ENCODE results near the gene FADD.

FADD gene, protein sequence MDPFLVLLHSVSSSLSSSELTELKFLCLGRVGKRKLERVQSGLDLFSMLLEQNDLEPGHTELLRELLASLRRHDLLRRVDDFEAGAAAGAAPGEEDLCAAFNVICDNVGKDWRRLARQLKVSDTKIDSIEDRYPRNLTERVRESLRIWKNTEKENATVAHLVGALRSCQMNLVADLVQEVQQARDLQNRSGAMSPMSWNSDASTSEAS

DNA sequence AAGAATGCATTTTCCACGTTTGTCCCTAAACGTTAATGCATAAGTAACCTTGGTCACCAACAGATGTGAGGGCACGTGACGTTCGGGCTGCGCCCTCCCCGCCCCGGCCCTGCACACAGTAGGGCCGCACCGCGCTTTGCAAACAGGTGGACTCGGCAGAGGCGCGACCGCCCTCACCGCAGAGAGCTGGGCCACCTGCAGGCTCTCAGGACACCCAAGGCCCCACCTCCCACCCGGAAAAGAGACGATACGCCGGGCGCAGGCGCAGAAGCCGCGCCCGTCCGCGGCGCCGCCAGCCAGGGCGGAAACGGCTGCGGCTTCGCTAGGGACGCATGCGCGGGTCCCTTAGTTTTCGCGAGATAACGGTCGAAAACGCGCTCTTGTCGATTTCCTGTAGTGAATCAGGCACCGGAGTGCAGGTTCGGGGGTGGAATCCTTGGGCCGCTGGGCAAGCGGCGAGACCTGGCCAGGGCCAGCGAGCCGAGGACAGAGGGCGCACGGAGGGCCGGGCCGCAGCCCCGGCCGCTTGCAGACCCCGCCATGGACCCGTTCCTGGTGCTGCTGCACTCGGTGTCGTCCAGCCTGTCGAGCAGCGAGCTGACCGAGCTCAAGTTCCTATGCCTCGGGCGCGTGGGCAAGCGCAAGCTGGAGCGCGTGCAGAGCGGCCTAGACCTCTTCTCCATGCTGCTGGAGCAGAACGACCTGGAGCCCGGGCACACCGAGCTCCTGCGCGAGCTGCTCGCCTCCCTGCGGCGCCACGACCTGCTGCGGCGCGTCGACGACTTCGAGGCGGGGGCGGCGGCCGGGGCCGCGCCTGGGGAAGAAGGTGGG, at the start of gene FADD:
TSS of gene FADD (plus strand) at position 377 of the 831 bp plus-strand sequence. CDS start at position 541, 164 bp downstream.
- DNase-seq: peak; percentile 94

DNA sequence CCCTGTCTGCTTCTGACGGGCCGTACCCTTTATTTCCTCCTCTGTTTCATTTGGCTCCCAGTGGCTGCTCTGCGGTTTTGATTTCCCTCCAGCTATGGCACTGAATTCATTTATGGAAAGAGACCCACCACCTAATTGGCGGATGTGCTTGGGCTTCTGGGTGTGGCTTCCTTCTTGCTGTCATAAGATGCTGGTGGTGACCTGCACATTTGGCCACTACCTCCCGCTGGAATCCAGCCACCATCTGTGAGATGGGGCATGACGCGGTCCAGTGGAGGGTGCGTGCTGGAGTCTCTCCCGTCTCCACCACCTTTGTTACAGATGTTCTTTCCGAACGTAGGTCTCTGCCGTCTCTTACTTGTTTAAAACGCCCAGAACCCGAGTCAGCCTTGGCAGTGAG, 47.7 kb upstream of the FADD start:
- DNase-seq: no peak

DNA sequence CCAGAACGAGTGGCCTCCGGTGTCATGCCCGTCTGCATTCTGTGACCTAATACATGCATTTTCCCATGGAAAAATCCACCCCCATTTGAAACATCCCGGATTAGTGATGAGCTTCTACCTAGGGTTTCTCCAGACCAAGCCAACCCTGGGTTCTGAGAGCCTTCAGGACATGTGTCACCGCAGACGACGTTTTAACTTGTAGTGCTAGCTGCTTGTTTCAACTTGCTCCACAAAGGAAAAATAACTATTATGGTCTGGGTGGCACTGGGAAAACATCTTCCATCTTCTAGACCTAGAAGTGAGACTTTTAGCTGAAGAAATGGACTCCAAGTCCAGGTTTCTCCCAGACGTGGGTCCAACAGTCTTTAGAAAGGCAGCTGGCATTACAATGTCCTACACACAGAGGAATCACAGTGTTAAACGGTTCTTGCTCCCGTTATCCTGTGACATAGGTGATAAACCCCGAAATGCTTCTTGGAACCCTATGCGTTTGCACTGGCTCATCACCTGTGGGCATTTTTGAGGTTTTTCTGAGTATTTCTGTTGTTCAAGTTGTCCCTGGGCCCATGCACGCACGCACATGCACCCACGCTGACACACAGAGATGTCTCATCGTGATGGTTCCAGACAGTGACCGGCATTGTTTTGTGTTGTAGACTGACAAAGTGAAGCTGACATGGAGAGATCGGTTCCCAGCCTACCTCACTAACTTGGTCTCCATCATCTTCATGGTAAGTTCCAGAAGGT, 46.6 kb upstream of the FADD start:
- DNase-seq: no peak

DNA sequence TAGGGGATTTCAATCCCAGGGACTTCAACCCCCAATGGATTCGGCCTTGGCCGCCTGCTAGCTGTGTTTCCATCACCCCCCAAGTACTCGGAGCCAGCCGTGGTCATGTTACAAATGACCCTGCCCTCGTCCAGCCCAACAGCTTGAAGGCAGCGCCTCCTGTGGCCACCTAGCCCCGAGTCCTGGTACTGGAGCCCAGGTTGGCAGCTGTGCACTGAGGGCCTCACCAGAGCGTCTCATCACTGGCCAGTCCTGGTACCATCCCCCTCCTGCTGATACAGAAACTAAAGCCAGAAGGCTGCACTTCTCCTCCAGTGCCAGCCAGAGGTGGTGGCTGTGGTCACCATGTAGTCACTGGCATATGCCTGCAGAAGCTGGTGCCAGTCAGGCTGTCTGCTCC, 44.9 kb upstream of the FADD start:
- DNase-seq: no peak

DNA sequence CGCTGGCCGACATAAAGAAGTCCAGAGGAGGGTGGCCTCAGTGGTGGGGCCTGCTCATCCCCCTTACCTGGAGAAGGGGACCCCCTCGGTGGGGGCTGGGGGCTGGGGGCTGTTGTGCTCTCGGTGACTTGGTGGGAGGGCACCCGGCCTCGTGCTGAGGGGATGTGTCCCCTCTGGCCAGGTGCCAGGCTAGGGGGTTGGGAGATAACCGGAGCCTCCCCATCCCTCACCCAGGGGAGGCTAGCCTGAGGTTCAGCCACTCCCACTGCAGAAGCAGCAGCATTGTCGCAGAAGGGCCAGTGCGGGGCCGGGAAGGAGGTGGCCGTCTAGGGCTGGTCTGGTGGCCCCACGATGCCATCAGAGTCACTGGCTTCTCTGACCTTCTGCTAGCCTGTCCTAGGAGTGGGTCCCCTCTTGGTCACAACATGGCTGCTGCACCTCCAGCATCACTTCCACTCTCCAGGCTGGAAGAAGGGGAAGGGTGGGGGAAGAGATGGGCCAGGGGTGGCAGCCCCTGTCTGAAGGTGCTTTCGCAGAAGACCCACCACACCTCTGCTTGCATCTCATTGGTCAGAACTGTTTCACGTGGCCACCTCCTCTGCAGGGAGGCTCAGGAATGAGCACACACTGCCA, 44.2 kb upstream of the FADD start:
- no peak for DNase-seq

DNA sequence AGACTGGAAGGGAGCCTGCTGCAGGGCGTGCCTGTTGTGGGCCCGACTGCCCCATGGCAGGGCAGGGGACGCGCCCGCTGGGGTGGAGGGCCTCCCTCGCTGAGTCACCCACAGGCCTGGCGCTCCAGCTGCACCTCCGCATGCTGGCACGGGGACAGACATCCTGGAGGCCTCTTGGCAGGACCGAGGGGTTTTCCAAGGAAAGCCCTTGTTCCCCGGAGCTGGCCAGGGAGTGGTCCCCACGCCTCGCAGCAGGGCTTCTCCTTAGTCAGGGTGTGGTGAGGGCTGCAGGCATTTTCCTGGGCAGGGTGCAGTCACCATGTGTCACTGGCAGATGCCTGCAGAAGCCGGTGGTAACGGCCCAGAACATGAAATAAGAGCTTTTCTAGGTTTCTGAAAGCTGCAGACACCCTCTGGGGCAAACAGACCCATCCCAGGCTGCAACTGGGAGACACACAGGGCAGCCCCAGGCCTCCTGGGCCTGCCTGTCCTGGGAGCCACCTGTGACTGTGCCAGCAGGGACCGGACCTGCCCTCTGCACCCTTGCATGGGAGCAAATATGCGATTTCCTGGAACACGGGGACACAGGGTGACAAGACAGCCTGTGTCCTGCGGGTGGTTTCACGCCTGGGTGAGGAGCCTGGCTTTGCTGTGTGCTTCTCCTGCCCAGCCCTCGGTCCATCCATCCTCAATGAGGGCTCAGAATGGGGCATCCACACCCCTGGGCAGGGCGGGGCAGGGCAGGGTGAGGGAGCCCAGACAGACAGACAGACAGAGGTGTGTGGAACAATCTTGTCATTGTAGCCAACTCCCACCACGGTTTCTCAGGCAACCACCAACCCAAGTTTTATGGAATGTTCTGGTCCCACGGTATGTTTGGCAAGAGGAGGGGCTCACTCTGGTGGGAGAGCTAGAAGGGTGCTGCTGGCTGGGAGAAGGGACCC, 43.2 kb upstream of the FADD start:
- no peak for DNase-seq

DNA sequence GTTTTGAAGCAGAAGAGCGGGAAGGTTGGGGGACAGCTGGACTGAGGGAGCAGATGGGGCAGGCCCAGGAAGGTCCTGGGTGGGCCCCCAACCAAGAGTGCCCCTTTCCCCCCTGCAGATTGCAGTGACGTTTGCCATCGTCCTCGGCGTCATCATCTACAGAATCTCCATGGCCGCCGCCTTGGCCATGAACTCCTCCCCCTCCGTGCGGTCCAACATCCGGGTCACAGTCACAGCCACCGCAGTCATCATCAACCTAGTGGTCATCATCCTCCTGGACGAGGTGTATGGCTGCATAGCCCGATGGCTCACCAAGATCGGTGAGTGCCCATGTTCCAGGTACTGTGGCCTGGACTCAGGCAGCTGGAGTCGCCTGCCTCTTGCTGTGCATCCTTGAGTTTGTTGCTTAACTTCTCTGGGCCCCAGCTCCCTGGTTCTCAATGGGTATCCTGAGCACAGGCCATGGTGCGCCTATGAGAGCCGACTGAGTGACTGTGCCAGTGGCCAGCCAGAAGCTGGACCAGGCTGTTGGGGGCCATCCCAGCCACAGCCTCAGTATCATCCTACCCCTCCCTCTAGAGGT, 42.0 kb upstream of the FADD start:
- DNase-seq: no peak

DNA sequence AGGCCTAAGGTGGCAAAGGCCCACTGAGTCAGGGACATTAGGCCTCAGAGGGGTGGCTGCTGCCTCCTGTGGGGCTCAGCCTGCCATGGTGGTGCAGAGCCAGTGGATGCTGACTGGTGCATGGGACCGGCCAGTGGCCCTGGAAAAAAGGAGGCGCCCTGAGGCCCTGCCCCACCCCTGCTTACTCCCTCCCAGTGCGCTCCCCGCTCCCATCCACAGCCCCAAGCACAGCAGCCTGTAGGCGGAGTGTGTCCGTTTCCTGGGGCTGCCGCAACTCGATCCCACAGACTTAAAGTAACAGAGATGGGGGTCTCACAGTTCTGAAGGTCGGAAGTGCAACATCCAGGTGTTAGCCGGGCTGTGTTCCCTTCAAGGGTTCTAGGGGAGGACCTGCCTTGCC, 38.4 kb upstream of the FADD start:
- no peak for DNase-seq

DNA sequence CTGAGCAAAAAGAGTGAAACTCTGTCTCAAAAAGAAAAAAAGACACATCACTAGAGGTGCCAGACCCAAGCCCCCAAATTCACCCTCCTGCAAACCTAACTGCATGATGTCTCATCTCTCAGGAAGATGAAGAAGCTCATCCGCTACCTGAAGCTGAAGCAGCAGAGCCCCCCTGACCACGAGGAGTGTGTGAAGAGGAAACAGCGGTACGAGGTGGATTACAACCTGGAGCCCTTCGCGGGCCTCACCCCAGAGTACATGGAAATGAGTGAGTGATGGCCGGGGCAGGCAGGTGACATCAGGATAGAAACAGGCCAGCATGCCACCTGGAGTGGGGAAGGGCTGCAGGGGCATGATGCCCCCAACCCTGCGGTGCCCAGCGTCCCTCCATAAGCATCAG, 36.0 kb upstream of the FADD start:
- no peak for DNase-seq

DNA sequence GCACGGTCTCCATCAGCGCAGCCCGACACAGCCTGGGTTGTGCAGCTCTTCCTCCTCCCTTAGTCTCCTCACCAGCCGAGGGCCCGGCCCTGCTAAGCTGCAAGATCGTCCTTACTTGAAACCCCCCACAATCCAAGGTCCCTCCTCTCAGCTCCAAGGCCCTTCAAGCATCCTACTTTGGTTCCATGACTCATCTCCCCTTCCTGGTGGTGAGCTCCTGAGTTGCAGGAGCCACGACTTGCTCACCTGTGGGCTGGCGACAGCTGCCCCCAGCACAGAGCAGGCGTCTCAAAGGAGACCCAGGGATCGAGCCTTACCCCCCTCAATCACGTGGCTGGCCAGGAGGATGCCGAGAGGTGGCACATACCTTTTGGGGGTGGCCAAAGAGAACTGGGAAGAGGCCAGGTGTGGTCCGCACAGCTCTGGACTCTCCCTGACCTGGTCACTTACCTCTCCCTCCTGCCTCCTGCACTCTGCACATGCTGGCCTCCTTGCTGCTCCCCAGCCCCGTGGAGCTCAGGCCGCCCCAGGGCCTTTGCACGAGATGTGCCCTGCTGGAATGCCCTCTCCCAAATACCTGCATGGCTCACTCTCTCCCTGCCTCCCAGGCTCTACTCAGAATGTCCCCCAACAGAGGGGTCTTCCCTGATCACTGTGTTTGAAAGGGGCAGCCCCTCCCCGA, 35.2 kb upstream of the FADD start:
- no peak for DNase-seq

DNA sequence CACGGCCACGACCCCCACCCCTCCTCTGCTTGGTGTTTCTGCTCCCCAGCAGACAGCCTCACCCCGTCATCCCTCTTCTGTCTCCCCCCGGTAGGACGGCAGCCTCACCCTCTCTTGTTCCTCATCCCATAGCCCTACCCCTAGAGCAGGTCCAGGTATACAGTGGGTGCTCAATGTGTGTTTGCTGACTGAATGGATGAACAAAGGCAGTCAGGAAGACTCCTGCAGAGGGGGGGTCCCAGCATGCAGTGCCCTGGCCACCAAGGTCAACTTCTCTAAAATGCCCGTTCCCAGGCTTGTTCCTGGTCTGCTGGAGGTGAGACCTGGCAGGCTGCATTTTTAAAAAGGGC, 34.7 kb upstream of the FADD start:
- DNase-seq: no peak

DNA sequence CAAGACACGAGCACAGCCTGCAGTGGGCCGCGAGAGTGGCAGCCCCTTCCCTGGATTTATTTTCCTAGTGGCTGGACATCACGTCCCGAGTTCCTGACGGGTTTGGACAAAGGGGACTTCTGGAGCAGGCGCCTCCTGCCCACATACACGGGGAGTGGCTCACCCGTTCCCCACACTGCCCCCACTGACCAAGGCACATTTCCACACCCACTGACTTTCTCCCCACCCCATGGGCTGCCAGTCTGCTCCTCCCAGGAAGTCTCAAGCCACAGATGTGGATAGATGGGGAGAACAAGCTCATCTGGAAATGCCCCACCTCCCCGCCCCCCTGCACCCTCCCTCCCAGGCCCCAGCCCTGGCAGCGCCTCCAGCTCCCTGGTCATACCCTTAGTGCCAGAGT, 34.0 kb upstream of the FADD start:
- DNase-seq: no peak

DNA sequence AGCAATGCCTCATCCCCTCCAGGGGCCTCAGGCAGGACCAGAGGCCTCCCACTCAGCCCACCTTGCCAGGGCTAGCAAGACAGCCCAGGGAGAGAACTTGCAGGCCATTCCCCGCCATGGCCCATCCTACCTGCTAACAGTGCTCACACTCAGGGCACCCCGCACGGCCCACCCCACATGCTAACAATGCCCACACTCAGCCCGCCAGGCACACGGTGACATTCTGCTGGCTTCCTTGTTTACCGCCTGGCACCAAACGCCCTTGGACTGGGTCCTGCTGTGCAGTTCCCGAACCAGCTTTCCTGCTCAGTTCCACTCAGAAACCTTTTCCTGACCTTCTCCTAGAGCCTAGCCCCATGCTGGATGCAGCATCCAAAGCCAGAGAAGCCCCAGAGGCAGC, 33.5 kb upstream of the FADD start:
- no peak for DNase-seq

DNA sequence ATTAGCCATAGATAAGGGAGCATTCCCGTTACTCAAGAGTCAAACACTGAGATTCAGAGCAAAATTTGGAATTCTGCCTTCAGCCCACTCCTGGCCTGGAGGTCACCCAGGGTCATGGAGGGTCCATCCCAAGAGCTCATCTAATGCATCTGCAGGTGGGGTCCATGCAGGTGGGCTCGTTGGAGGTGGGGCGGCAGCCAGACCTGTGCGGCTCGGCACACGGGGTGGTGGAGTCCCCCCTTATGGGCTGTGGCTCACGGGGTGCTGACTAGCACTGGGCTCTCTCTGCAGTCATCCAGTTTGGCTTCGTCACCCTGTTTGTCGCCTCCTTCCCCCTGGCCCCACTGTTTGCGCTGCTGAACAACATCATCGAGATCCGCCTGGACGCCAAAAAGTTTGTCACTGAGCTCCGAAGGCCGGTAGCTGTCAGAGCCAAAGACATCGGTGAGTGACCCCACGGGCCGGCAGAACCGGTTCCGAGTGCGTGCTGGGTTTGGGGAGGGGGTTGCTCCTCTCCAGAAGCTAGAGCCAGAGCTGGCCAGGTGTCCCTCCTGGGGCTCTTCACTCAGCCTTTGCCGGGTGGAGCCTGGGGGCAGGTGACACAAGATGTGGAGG, 32.4 kb upstream of the FADD start:
- no peak for DNase-seq

DNA sequence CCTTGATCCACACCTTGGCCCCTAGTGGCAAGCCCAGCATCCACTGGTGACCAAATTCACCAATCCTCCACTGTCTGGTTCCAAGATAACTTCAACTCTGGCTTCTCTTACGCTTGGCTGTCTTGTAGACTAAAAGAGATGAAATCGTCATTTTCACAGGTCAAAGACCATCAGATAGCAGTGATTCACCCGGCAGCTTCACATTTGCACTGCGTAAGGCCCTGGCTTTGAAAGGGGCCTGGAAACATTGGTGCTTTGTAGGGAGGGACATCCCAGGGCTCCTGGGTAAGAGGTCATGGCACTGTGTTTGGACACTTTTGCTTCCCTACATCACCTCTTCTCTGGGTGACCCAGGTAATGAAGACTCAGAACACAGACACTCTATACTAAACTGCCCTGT, 30.1 kb upstream of the FADD start:
- DNase-seq: no peak

DNA sequence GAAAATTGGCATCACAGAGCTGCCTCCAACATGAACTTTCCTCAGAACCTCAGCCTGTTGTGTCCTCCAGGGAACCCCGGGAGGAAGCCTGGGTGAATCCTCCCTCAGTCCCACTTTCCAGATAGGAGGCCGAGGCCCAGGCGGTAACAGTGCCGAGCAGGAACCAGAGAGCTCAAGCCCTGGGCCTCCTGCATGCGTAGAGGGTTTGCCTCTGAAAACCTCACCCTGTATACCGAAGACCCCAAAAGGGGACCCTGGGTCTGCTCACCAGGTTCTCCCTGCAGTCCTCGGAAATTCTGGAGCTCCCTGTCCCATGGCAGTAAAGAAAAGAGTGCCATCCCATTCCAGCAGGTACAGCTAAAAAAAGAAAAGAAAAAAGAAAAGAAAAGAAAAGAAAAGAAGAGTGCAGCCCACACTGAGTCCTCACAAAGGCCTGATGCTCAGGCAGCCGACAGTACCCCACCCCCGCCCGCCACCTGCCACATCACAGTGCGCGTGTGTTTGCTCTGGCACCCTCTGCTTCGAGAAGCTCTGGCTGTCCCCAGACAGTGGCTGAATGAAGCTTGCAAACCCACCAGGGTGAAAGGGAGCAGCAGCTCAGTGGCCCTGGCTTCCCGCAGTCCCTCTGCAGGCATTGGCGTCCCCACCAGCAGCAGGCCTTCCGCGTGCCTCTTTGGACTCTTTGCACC, 28.4 kb upstream of the FADD start:
- DNase-seq: no peak

DNA sequence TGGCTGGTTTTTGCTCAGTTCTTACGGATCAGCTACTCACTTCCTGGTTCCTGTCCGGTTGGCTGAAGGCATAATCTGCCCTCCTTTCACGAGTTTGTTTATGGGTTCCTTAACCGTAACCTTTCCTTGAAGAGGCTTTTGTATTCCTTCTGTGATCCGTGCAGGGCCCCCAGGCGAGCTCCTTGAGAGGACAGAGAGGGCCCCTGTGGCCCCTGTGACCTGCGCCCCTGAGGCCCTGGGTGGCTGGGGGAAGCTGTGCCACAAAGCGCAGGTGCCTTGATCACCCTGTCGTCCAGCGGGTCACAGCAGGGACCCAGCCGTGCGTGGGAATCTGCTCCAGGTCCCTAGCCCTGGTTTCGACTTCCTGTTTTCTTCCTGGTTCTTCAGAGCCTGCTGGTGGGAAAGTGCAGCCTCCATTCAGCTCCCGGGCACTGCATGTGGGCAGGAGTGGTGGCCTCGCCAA, 27.8 kb upstream of the FADD start:
- no peak for DNase-seq

DNA sequence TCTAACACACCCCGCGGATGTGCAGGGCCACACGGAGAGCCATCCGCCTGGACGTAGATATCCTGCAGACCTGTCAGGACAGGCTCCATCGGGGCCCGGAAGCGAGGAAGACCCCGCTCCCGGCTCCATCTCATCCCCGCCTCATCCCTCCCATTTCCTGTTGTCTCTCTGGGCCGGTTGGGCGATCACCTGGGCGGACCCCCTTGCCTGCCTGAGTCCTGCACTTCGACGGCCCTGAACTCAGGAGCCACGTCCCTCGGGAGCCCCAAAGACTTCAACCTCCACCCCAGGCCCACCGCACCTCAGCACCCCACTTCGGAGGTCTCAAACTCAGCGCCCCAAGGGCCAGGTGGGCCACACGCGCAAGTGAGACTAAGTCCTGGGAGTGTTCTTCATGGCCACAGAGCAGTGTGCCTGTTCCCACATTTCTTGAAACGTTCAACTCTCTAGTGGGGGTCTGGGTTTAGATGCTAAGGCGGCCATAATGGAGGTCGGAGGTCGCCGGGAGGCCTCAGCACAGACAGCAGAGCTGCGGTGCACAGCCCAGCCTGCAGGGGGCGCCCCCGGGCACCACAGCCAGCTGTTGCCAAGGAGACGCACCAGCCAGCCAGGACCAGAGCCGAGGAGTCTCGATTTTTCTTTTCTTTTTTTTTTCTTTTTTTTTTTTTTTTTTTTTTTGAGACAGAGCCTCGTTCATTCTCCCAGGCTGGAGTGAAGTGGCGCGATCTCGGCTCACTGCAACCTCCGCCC, 26.0 kb upstream of the FADD start:
- DNase-seq: no peak

DNA sequence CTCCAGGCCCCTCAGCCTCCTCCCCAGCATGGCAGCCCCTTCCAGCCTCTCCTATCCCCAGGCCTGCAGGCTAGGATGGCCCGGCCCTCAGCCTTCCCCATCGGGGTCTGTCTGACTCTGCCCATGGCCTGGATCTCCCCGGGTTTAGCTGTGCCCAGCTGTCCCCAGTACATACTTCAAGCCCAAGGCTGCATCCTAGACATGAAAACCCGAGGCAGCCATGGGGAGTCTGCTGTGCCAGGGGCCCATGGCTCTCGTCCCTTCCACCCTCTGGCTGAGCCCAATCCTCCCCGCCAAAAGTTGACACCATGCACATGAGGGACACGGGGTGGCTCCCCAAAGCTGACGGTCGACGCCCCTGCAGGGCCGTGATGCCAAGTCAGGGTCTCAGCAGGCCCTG, 22.2 kb upstream of the FADD start:
- DNase-seq: no peak

All from NCI-H2029 (cell line).